PC-3 (cell line): ENCODE data around the gene GULP1. TPM values are rescaled to one million over a fixed set of nuclear protein-coding genes. Genes with fewer than 3 reads are reported as not detected.

Source experiments
- ATAC-seq: fragments of 200-7000 bp; cut with Tn5 transposase; 2 replicates; pipeline ENCODE4 v1.9.1; 2020; ENCODE audit warnings: mild to moderate bottlenecking, moderate library complexity
- BruUV-seq: library from RNA; stranded (reverse); fragments of 400-500 nt; replicated peaks from 2 replicates; lab custom pipeline; 2021; lab: Mats Ljungman, UMichigan
- CTCF ChIA-PET: fragments of 300-600 bp; sonication (Branson Sonifier 250); formaldehyde crosslinking; loops from one replicate; lab custom pipeline; 2022; ENCODE audit warnings: antibody characterized with exemption; lab: Charles Lee
- POLR2A ChIA-PET: fragments of 300-600 bp; sonication (Branson Sonifier 250); formaldehyde crosslinking; loops from one replicate; lab custom pipeline; 2022; ENCODE audit warnings: antibody characterized with exemption; ENCODE audit not compliant: unreplicated experiment; lab: Charles Lee
- DNase-seq: peaks from one replicate; pipeline ENCODE4 v3.0.0-alpha.2; 2015
- H2AFZ ChIP-seq: fragments of 300-600 bp; sonication (generic); 2 replicates; pipeline ENCODE4 v1.6.0; 2016; ENCODE audit warnings: antibody characterized with exemption, low read length
- H3F3A ChIP-seq: fragments of 300-600 bp; sonication (generic); one replicate; pipeline ENCODE4 v1.6.0; 2017; ENCODE audit warnings: antibody characterized with exemption, low read length, control low read depth, mild to moderate bottlenecking; ENCODE audit not compliant: unreplicated experiment
- H3K27ac ChIP-seq: fragments of 300-600 bp; sonication (generic); 2 replicates; pipeline ENCODE4 v1.5.1; 2016; ENCODE audit warnings: mild to moderate bottlenecking, low read length
- H3K27me3 ChIP-seq: fragments of 300-600 bp; sonication (generic); 2 replicates; pipeline ENCODE4 v1.6.1; 2016; ENCODE audit warnings: low read length, mixed read lengths
- H3K36me3 ChIP-seq: fragments of 300-600 bp; sonication (generic); 2 replicates; pipeline ENCODE4 v1.6.1; 2016; ENCODE audit warnings: low read depth, mixed run types, low read length, mixed read lengths
- H3K4me1 ChIP-seq: fragments of 300-600 bp; sonication (generic); 2 replicates; pipeline ENCODE4 v1.5.1; 2016; ENCODE audit warnings: low read length; ENCODE audit not compliant: insufficient read depth
- H3K4me2 ChIP-seq: fragments of 300-600 bp; sonication (generic); 2 replicates; pipeline ENCODE4 v1.6.0; 2016; ENCODE audit warnings: low read length
- H3K4me3 ChIP-seq: fragments of 300-600 bp; sonication (generic); 2 replicates; pipeline ENCODE4 v1.5.1; 2016; ENCODE audit warnings: mild to moderate bottlenecking, low read length, mixed read lengths
- H3K79me2 ChIP-seq: fragments of 300-600 bp; sonication (generic); 2 replicates; pipeline ENCODE4 v1.6.1; 2017; ENCODE audit warnings: low read length, mixed read lengths
- H3K9ac ChIP-seq: fragments of 300-600 bp; sonication (generic); 2 replicates; pipeline ENCODE4 v1.6.0; 2016; ENCODE audit warnings: mild to moderate bottlenecking, low read length
- H3K9me2 ChIP-seq: fragments of 300-600 bp; sonication (generic); replicated peaks from 2 replicates; pipeline ENCODE4 v1.6.1; 2016; ENCODE audit warnings: mixed run types, low read length, mixed read lengths
- H3K9me3 ChIP-seq: fragments of 300-600 bp; sonication (generic); 2 replicates; pipeline ENCODE4 v1.6.1; 2016; ENCODE audit warnings: low read length, mixed read lengths
- H4K20me1 ChIP-seq: fragments of 300-600 bp; sonication (generic); 2 replicates; pipeline ENCODE4 v1.6.1; 2016; ENCODE audit warnings: low read length, mixed read lengths
- CTCF ChIP-seq: fragments of 300-600 bp; sonication (generic); conservative IDR thresholded peaks from 2 replicates; pipeline ENCODE4 v1.5.1; 2017; ENCODE audit warnings: antibody characterized with exemption, low read depth, mild to moderate bottlenecking, low read length
- EZH2 ChIP-seq: fragments of 300-600 bp; sonication (generic); IDR thresholded peaks from one replicate; pipeline ENCODE4 v1.6.1; 2017; ENCODE audit warnings: antibody characterized with exemption, mild to moderate bottlenecking, low read length; ENCODE audit not compliant: unreplicated experiment
- EZH2phosphoT487 ChIP-seq: fragments of 300-600 bp; sonication (generic); IDR thresholded peaks from 2 replicates; pipeline ENCODE4 v1.6.1; 2018; ENCODE audit warnings: mild to moderate bottlenecking, antibody characterized with exemption, low read length, borderline replicate concordance
- intact Hi-C: fragments of 100-400 bp; cut with micrococcal nuclease; formaldehyde crosslinking; loops from 2 replicates; pipeline ENCODE4 v1.9.0; 2023
- total RNA-seq: library from RNA; depleted of rRNA; stranded (reverse); fragments of >200 nt; gene quantifications from 2 replicates; pipeline ENCODE4 v1.2.3, GENCODE V29; 2014

The GULP1 gene
- total RNA-seq, 1 experiment from 2014 or later: 25.5 TPM

GRCh38 chr2:188364033-188364630 lies 72.5 kb downstream of the GULP1 start:
- no peaks in the 10 kb centered on the region for H3K79me2 ChIP-seq

GRCh38 chr2:188365058-188365641 lies 73.5 kb downstream of the GULP1 start:
- ChIA-PET CTCF (no interaction called here), POLR2A (no interaction called here)
- H3K4me2 ChIP-seq: no peak overlapping the region
- no peaks in the 10 kb centered on the region for H3K9me2 ChIP-seq
- H3K79me2 ChIP-seq: no peaks in the 10 kb centered on the region
- no peaks in the 10 kb centered on the region for H3F3A ChIP-seq
- H3K36me3 ChIP-seq: no peaks in the 10 kb centered on the region
- no peak overlapping the region for H3K4me3 ChIP-seq
- no peak overlapping the region for H2AFZ ChIP-seq
- DNase-seq: no peak
- H3K4me1 ChIP-seq: no peaks in the 10 kb centered on the region
- H4K20me1 ChIP-seq: no peaks in the 10 kb centered on the region
- intact Hi-C loops: loop anchor here (10.0 kb wide), 1 partner anchor 150 kb away; no protein-coding TSS in a partner anchor
- no peak for ATAC-seq
- H3K9ac ChIP-seq: no peak overlapping the region
- no peak for TF ChIP-seq CTCF
- no peak for TF ChIP-seq EZH2
- no peak for TF ChIP-seq EZH2phosphoT487
- no peaks in the 10 kb centered on the region for H3K27me3 ChIP-seq
- no TSS peak for BruUV-seq
- H3K27ac ChIP-seq: no peak overlapping the region
- no peaks in the 10 kb centered on the region for H3K9me3 ChIP-seq

More at GRCh38 chr2:188364033-188364630, 72.5 kb downstream of the GULP1 start:
- Histone ChIP-seq H3K27ac (no peak overlapping the region), H3K4me1 (no peaks in the 10 kb centered on the region), H3K9ac (no peak overlapping the region), H3K36me3 (no peaks in the 10 kb centered on the region), H4K20me1 (no peaks in the 10 kb centered on the region), H3K9me3 (no peaks in the 10 kb centered on the region), H3F3A (no peaks in the 10 kb centered on the region), H3K9me2 (no peaks in the 10 kb centered on the region), H3K4me3 (no peak overlapping the region), H3K4me2 (no peak overlapping the region), H2AFZ (no peak overlapping the region), H3K27me3 (no peaks in the 10 kb centered on the region)
- ATAC-seq: no peak
- ChIA-PET CTCF (no interaction called here), POLR2A (no interaction called here)
- intact Hi-C loops: loop anchor here (10.0 kb wide), 1 partner anchor 151 kb away; no protein-coding TSS in a partner anchor
- no peak for TF ChIP-seq EZH2phosphoT487
- no peak for TF ChIP-seq CTCF
- no peak for TF ChIP-seq EZH2
- no TSS peak for BruUV-seq
- no peak for DNase-seq

- POLR2A ChIA-PET: no interaction called here
- Histone ChIP-seq H3K4me1 (no peaks in the 10 kb centered on the region), H3K27me3 (no peaks in the 10 kb centered on the region), H3K9ac (no peak overlapping the region), H3K9me2 (no peaks in the 10 kb centered on the region), H3K79me2 (no peaks in the 10 kb centered on the region), H3K4me2 (no peak overlapping the region), H4K20me1 (no peaks in the 10 kb centered on the region), H2AFZ (no peak overlapping the region), H3K9me3 (no peaks in the 10 kb centered on the region), H3K4me3 (no peak overlapping the region), H3F3A (no peaks in the 10 kb centered on the region), H3K36me3 (no peaks in the 10 kb centered on the region), H3K27ac (no peak overlapping the region)
- DNase-seq: no peak
- TF ChIP-seq CTCF: no peak
- TF ChIP-seq EZH2phosphoT487: no peak
- no peak for TF ChIP-seq EZH2
- BruUV-seq: no TSS peak
- ATAC-seq: no peak
- CTCF ChIA-PET: no interaction called here
- intact Hi-C loops: loop anchor here (10.0 kb wide), 1 partner anchor 148 kb away; no protein-coding TSS in a partner anchor
Observed at GRCh38 chr2:188367164-188367563, 75.5 kb downstream of the GULP1 start.
